Esophagus muscularis mucosa (tissue), 3 donors: ENCODE measurements around the gene PTPRZ1.

Source experiments
- POLR2A ChIP-seq: fragments of 450-650 bp; IDR thresholded peaks from one replicate; pipeline ENCODE4 v1.6.1; 2017; ENCODE audit warnings: antibody characterized with exemption, moderate library complexity, mild to moderate bottlenecking, low read depth
- POLR2AphosphoS5 ChIP-seq, 2 donors: sonication (generic); formaldehyde crosslinking; IDR thresholded peaks; one replicate each; pipeline ENCODE4 v1.6.1; 2017; ENCODE audit warnings: antibody characterized with exemption in 2 of 2
- TF ChIP-seq, protein P1 (sequence below), 3 experiments: fragments of 200-600 bp in 2 of 3; fragments of 450-650 bp in 1 of 3; sonication (generic) in 2 of 3; IDR thresholded peaks; one replicate each; pipeline ENCODE4 v1.5.1; 2017 to 2019; ENCODE audit warnings: antibody characterized with exemption in 3 of 3, mild to moderate bottlenecking in 2 of 3, moderate library complexity in 1 of 3

DNA sequence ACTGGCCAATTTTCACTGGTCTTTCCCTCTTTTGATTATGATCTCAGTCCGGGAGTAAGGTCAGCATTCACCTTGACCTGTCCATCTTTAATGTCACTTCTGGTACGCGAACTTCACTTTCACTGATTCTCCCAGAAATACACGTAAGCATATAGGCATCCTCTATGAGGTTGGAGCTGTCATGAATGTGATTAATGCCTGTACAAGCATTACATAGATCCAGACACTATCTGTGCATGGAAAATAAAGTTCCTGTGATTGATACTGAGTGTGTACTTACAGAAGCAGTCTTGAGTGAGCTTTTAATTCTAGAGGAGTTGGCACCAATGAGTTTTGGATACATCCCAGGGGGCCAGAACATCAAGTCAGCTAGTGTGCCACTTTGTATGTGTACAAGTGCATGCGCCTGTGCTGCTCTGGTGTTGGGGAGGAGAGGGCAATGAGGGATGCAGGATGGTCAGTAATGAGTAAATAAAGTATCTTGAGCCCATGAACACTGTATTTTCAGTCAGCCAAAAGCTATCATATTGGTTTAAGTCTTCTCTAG, 6.0 kb downstream of the PTPRZ1 start:
- TF ChIP-seq, protein P1, sequence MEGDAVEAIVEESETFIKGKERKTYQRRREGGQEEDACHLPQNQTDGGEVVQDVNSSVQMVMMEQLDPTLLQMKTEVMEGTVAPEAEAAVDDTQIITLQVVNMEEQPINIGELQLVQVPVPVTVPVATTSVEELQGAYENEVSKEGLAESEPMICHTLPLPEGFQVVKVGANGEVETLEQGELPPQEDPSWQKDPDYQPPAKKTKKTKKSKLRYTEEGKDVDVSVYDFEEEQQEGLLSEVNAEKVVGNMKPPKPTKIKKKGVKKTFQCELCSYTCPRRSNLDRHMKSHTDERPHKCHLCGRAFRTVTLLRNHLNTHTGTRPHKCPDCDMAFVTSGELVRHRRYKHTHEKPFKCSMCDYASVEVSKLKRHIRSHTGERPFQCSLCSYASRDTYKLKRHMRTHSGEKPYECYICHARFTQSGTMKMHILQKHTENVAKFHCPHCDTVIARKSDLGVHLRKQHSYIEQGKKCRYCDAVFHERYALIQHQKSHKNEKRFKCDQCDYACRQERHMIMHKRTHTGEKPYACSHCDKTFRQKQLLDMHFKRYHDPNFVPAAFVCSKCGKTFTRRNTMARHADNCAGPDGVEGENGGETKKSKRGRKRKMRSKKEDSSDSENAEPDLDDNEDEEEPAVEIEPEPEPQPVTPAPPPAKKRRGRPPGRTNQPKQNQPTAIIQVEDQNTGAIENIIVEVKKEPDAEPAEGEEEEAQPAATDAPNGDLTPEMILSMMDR (IDR thresholded peaks at IDR 0.05), result no peak
- TF ChIP-seq POLR2AphosphoS5 (IDR thresholded peaks at IDR 0.05), result no peak
- no peak for TF ChIP-seq POLR2A
